ENCODE measurements around the gene AGR3. TPM values are rescaled to one million over a fixed set of nuclear protein-coding genes. Genes with fewer than 3 reads are reported as not detected.
A peak's percentile ranks its signal among the peaks of the same experiment; 100 is the strongest.

The AGR3 gene
- total RNA-seq, 1 experiment from 2014 or later: not detected

GRCh38 chr7:16891338-16891737 is 9.6 kb upstream of the AGR3 start:
- Histone ChIP-seq H3K36me3 (ENCODE audit: control insufficient read depth in 1 of 2, insufficient read depth in 2 of 2, low read length in 2 of 2) (no peaks in the 10 kb centered on the region), H2AFZ (ENCODE audit: low read depth, low read length, poor library complexity, severe bottlenecking) (no peak overlapping the region), H3K9ac (ENCODE audit: low read length) (no peak overlapping the region), H3K9me3 (ENCODE audit: control insufficient read depth in 1 of 2, insufficient read depth in 1 of 2, low read depth in 1 of 2, low read length in 2 of 2) (no peaks in the 10 kb centered on the region), H3K27ac (ENCODE audit: low read depth, low read length) (no peak overlapping the region), H4K20me1 (ENCODE audit: insufficient read depth) (no peaks in the 10 kb centered on the region), H3K79me2 (ENCODE audit: insufficient read depth, low read length) (no peaks in the 10 kb centered on the region), H3K4me3 (replicated peaks in 1 of 2; ENCODE audit: low read depth in 1 of 2, low read length in 2 of 2) (no peak overlapping the region), H3K4me2 (ENCODE audit: low read length) (no peak overlapping the region), H3K9me2 (ENCODE audit: insufficient read depth) (no peaks in the 10 kb centered on the region), H3K4me1 (ENCODE audit: control insufficient read depth in 1 of 2, insufficient read depth in 2 of 2, low read length in 2 of 2) (no peaks in the 10 kb centered on the region), H3K27me3 (ENCODE audit: insufficient read depth, low read length) (no peaks in the 10 kb centered on the region)
- no TSS peak for BruUV-seq (replicated peaks)
- ChIA-PET RAD21 (ENCODE audit: low non-redundant PET in 1 of 2, low total read pairs in 2 of 2, uncharacterized antibody in 2 of 2, unreplicated experiment in 2 of 2) (no interaction called here), CTCF (interaction anchor here (0.9 to 1.0 kb wide), 3 partner anchors 27 to 755 kb away, joined by 3 to 5 read pairs (median 3); no protein-coding TSS in a partner anchor), POLR2A (no interaction called here)
- peak; percentile 7 for DNase-seq (ENCODE audit: low read depth, low spot score)
- intact Hi-C loops (cut with micrococcal nuclease): no loop called here
- peak; percentile 67 for TF ChIP-seq RAD21 (IDR thresholded peaks at IDR 0.05; ENCODE audit: low read depth)
- TF ChIP-seq CTCF (IDR thresholded peaks at IDR 0.05 in 2 of 3, conservative IDR thresholded peaks at IDR 0.05 in 1 of 3; ENCODE audit: borderline replicate concordance in 1 of 3, insufficient read depth in 1 of 3, low read depth in 2 of 3, low read length in 2 of 3): peak in 1 of 3 experiments; percentile 26; a peak in 1 of 6 replicates
- TF ChIP-seq SP1 (IDR thresholded peaks at IDR 0.05; ENCODE audit: low read depth): no peak
- TF ChIP-seq, protein P1, sequence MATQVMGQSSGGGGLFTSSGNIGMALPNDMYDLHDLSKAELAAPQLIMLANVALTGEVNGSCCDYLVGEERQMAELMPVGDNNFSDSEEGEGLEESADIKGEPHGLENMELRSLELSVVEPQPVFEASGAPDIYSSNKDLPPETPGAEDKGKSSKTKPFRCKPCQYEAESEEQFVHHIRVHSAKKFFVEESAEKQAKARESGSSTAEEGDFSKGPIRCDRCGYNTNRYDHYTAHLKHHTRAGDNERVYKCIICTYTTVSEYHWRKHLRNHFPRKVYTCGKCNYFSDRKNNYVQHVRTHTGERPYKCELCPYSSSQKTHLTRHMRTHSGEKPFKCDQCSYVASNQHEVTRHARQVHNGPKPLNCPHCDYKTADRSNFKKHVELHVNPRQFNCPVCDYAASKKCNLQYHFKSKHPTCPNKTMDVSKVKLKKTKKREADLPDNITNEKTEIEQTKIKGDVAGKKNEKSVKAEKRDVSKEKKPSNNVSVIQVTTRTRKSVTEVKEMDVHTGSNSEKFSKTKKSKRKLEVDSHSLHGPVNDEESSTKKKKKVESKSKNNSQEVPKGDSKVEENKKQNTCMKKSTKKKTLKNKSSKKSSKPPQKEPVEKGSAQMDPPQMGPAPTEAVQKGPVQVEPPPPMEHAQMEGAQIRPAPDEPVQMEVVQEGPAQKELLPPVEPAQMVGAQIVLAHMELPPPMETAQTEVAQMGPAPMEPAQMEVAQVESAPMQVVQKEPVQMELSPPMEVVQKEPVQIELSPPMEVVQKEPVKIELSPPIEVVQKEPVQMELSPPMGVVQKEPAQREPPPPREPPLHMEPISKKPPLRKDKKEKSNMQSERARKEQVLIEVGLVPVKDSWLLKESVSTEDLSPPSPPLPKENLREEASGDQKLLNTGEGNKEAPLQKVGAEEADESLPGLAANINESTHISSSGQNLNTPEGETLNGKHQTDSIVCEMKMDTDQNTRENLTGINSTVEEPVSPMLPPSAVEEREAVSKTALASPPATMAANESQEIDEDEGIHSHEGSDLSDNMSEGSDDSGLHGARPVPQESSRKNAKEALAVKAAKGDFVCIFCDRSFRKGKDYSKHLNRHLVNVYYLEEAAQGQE (IDR thresholded peaks at IDR 0.05; ENCODE audit: low read depth): no peak
- peak; percentile 59; the same call in 1 of the 2 replicates for ATAC-seq

Measured in HCT116 (cell line).